CD4-positive, alpha-beta memory T cell (primary cell): ENCODE data around the gene BPGM. TPM values are rescaled to one million over a fixed set of nuclear protein-coding genes. Genes with fewer than 3 reads are reported as not detected.

Experiments
- CTCF ChIA-PET: fragments of 350-600 bp; sonication (Branson Sonifier 250); formaldehyde crosslinking; loops from one replicate; lab custom pipeline; 2021; ENCODE audit warnings: inconsistent platforms; ENCODE audit not compliant: partially characterized antibody; lab: Charles Lee
- POLR2A ChIA-PET: fragments of 350-600 bp; sonication (Branson Sonifier 250); formaldehyde crosslinking; loops from one replicate; lab custom pipeline; 2021; ENCODE audit not compliant: partially characterized antibody; lab: Charles Lee
- DNase-seq, 5 donors: peaks; one replicate each; pipeline versions ENCODE4 v3.0.0 to v3.0.0-alpha.2; 2020 to 2022; ENCODE audit warnings: mixed read lengths in 1 of 5
- H3K27ac ChIP-seq: one replicate; pipeline ENCODE4 v1.7.0; 2013; ENCODE audit warnings: low read depth, low read length
- H3K27me3 ChIP-seq: 2 replicates; pipeline ENCODE4 v1.7.0; 2013; ENCODE audit warnings: mild to moderate bottlenecking, low read length, moderate library complexity; ENCODE audit not compliant: insufficient read depth
- H3K36me3 ChIP-seq: 2 replicates; pipeline ENCODE4 v1.7.0; 2013; ENCODE audit warnings: mild to moderate bottlenecking, low read length, moderate library complexity; ENCODE audit not compliant: insufficient read depth
- H3K4me1 ChIP-seq: 2 replicates; pipeline ENCODE4 v1.7.0; 2013; ENCODE audit warnings: mild to moderate bottlenecking, low read length, moderate library complexity; ENCODE audit not compliant: insufficient read depth
- H3K4me3 ChIP-seq, 2 donors: one replicate each; pipeline ENCODE4 v1.7.0; 2013; ENCODE audit warnings: low read length in 2 of 2, mild to moderate bottlenecking in 1 of 2
- H3K9me3 ChIP-seq, 2 donors: one replicate each; pipeline ENCODE4 v1.7.0; 2013; ENCODE audit warnings: low read length in 2 of 2, control low read depth in 1 of 2; ENCODE audit not compliant: control insufficient read depth in 1 of 2
- H3K27ac Mint-ChIP-seq, 7 donors: one replicate each; pipeline ENCODE4 v1.8.0; 2020 to 2021; ENCODE audit warnings: mixed read lengths in 7 of 7, mild to moderate bottlenecking in 6 of 7, inconsistent platforms in 3 of 7, moderate library complexity in 3 of 7
- H3K27me3 Mint-ChIP-seq, 2 donors: one replicate each; pipeline ENCODE4 v1.8.0; 2020 to 2021; ENCODE audit warnings: mixed read lengths in 2 of 2
- H3K36me3 Mint-ChIP-seq, 2 donors: one replicate each; pipeline ENCODE4 v1.8.0; 2020 to 2021; ENCODE audit warnings: mixed read lengths in 2 of 2, inconsistent platforms in 1 of 2, mild to moderate bottlenecking in 1 of 2
- H3K4me1 Mint-ChIP-seq, 4 donors: one replicate each; pipeline ENCODE4 v1.8.0; 2020 to 2021; ENCODE audit warnings: mixed read lengths in 4 of 4, mild to moderate bottlenecking in 1 of 4
- H3K4me3 Mint-ChIP-seq, 8 donors: one replicate each; pipeline ENCODE4 v1.8.0; 2020 to 2021; ENCODE audit warnings: mixed read lengths in 8 of 8, mild to moderate bottlenecking in 7 of 8, moderate library complexity in 6 of 8, inconsistent platforms in 3 of 8
- H3K9me3 Mint-ChIP-seq, 8 donors: one replicate each; pipeline ENCODE4 v1.8.0; 2020 to 2021; ENCODE audit warnings: mixed read lengths in 8 of 8, mild to moderate bottlenecking in 5 of 8, inconsistent platforms in 3 of 8, moderate library complexity in 1 of 8
- intact Hi-C: fragments of 100-400 bp; cut with micrococcal nuclease; formaldehyde crosslinking; loops from one replicate; pipeline ENCODE4 v1.15.1; 2023
- polyA plus RNA-seq, 2 donors: library from polyadenylated mRNA; unstranded; fragments of 300-500 nt; fragmentation: Illumina TruSeq; gene quantifications; one replicate each; pipeline ENCODE4 v1.2.3, GENCODE V29; 2021
- total RNA-seq, 2 experiments: library from RNA; stranded (reverse); gene quantifications; one replicate each; pipeline ENCODE4 v1.2.3, GENCODE V29; 2021

Gene BPGM
- total and polyA plus RNA-seq, 4 experiments from 2014 or later, result 13.7 to 27.8 (median 18.4) TPM

GRCh38 chr7:134691546-134692343 lies 45.1 kb downstream of the BPGM start:
- Histone ChIP-seq H3K9me3 (no peaks in the 10 kb centered on the region), H3K27me3 (no peaks in the 10 kb centered on the region), H3K36me3 (no peaks in the 10 kb centered on the region), H3K4me1 (no peaks in the 10 kb centered on the region), H3K27ac (no peak overlapping the region), H3K4me3 (no peak overlapping the region)
- Mint-ChIP-seq H3K4me3 (no peak overlapping the region), H3K4me1 (no peaks in the 10 kb centered on the region), H3K27me3 (peaks cover 2 to 3% of the 10 kb centered on the region in 2 donors), H3K27ac (no peak overlapping the region), H3K36me3 (no peaks in the 10 kb centered on the region), H3K9me3 (no peaks in the 10 kb centered on the region)
- POLR2A ChIA-PET, result no interaction called here
- intact Hi-C loops, result no loop called here
- DNase-seq, result no peak
- CTCF ChIA-PET, result interaction anchor here (1.0 to 3.2 kb wide), 4 partner anchors 9 to 57 kb away, joined by 3 to 11 read pairs (median 4); no protein-coding TSS in a partner anchor

GRCh38 chr7:134692344-134692705 lies 45.7 kb downstream of the BPGM start:
- H3K4me3 ChIP-seq, result no peak overlapping the region
- no peaks in the 10 kb centered on the region for H3K4me1 ChIP-seq
- Mint-ChIP-seq H3K4me1 (no peaks in the 10 kb centered on the region), H3K27ac (no peak overlapping the region), H3K9me3 (no peaks in the 10 kb centered on the region), H3K36me3 (no peaks in the 10 kb centered on the region), H3K27me3 (peaks cover 2 to 3% of the 10 kb centered on the region in 2 donors), H3K4me3 (no peak overlapping the region)
- no peak overlapping the region for H3K27ac ChIP-seq
- ChIA-PET POLR2A (no interaction called here), CTCF (interaction anchor here (0.8 to 1.4 kb wide), 3 partner anchors 9 to 58 kb away, joined by 3 read pairs; no protein-coding TSS in a partner anchor)
- no peaks in the 10 kb centered on the region for H3K9me3 ChIP-seq
- no peaks in the 10 kb centered on the region for H3K27me3 ChIP-seq
- intact Hi-C loops, result no loop called here
- no peaks in the 10 kb centered on the region for H3K36me3 ChIP-seq
- DNase-seq, result no peak

GRCh38 chr7:134693256-134693655 lies 46.6 kb downstream of the BPGM start:
- H3K27ac ChIP-seq, result no peak overlapping the region

GRCh38 chr7:134694299-134694698 lies 47.6 kb downstream of the BPGM start:
- no peak for DNase-seq
- no peaks in the 10 kb centered on the region for H3K4me1 Mint-ChIP-seq
- intact Hi-C loops, result no loop called here
- H3K36me3 Mint-ChIP-seq, result no peaks in the 10 kb centered on the region
- Histone ChIP-seq H3K27me3 (no peaks in the 10 kb centered on the region), H3K36me3 (no peaks in the 10 kb centered on the region), H3K9me3 (no peaks in the 10 kb centered on the region), H3K27ac (no peak overlapping the region), H3K4me3 (no peak overlapping the region), H3K4me1 (no peaks in the 10 kb centered on the region)
- H3K27me3 Mint-ChIP-seq, result peaks cover 2% of the 10 kb centered on the region in 2 donors
- POLR2A ChIA-PET, result no interaction called here
- CTCF ChIA-PET, result interaction anchor here (1.6 kb wide), 1 partner anchor 60 kb away, joined by 7 read pairs; no protein-coding TSS in a partner anchor
- no peak overlapping the region for H3K4me3 Mint-ChIP-seq
- H3K9me3 Mint-ChIP-seq, result no peaks in the 10 kb centered on the region
- H3K27ac Mint-ChIP-seq, result no peak overlapping the region

More at GRCh38 chr7:134693256-134693655, 46.6 kb downstream of the BPGM start:
- Histone ChIP-seq H3K4me1 (no peaks in the 10 kb centered on the region), H3K4me3 (no peak overlapping the region), H3K27me3 (no peaks in the 10 kb centered on the region), H3K9me3 (no peaks in the 10 kb centered on the region), H3K36me3 (no peaks in the 10 kb centered on the region)
- ChIA-PET CTCF (interaction anchor here (0.8 to 1.4 kb wide), 3 partner anchors 8 to 59 kb away, joined by 3 to 4 read pairs (median 3); no protein-coding TSS in a partner anchor), POLR2A (no interaction called here)
- Mint-ChIP-seq H3K36me3 (no peaks in the 10 kb centered on the region), H3K9me3 (no peaks in the 10 kb centered on the region), H3K4me3 (no peak overlapping the region), H3K4me1 (no peaks in the 10 kb centered on the region), H3K27me3 (peaks cover 2% of the 10 kb centered on the region in 2 donors), H3K27ac (no peak overlapping the region)
- DNase-seq, result no peak
- intact Hi-C loops, result no loop called here

- Mint-ChIP-seq H3K27me3 (peaks cover 2% of the 10 kb centered on the region in 2 donors), H3K4me3 (no peak overlapping the region), H3K4me1 (no peaks in the 10 kb centered on the region), H3K36me3 (no peaks in the 10 kb centered on the region), H3K27ac (no peak overlapping the region), H3K9me3 (no peaks in the 10 kb centered on the region)
- intact Hi-C loops, result no loop called here
- H3K4me3 ChIP-seq, result no peak overlapping the region
- no peak for DNase-seq
- H3K4me1 ChIP-seq, result no peaks in the 10 kb centered on the region
- ChIA-PET POLR2A (interaction anchor here (1.4 kb wide), 1 partner anchor 48 kb away, joined by 3 read pairs; the partner anchor contains the start of gene BPGM), CTCF (interaction anchor here (1.6 kb wide), 1 partner anchor 61 kb away, joined by 7 read pairs; no protein-coding TSS in a partner anchor)
- H3K27me3 ChIP-seq, result no peaks in the 10 kb centered on the region
- H3K9me3 ChIP-seq, result no peaks in the 10 kb centered on the region
- H3K27ac ChIP-seq, result no peak overlapping the region
- no peaks in the 10 kb centered on the region for H3K36me3 ChIP-seq
Observed at GRCh38 chr7:134694767-134695166, 48.1 kb downstream of the BPGM start.

- DNase-seq, result no peak
- Mint-ChIP-seq H3K4me1 (no peaks in the 10 kb centered on the region), H3K36me3 (no peaks in the 10 kb centered on the region), H3K27ac (peak overlapping the region in 1 of 7 donors; percentile 42), H3K4me3 (no peak overlapping the region), H3K27me3 (peaks cover 0 to 2% of the 10 kb centered on the region in 2 donors), H3K9me3 (no peaks in the 10 kb centered on the region)
- Histone ChIP-seq H3K27me3 (no peaks in the 10 kb centered on the region), H3K36me3 (no peaks in the 10 kb centered on the region), H3K27ac (no peak overlapping the region), H3K4me1 (no peaks in the 10 kb centered on the region), H3K9me3 (no peaks in the 10 kb centered on the region), H3K4me3 (no peak overlapping the region)
- POLR2A ChIA-PET, result interaction anchor here (1.4 kb wide), 1 partner anchor 49 kb away, joined by 3 read pairs; the partner anchor contains the start of gene BPGM
- CTCF ChIA-PET, result interaction anchor here (1.3 to 1.7 kb wide), 3 partner anchors 48 to 61 kb away, joined by 4 to 7 read pairs (median 4); no protein-coding TSS in a partner anchor
- intact Hi-C loops, result no loop called here
Observed at GRCh38 chr7:134695321-134695860, 48.7 kb downstream of the BPGM start.

GRCh38 chr7:134696261-134696660 lies 49.6 kb downstream of the BPGM start:
- DNase-seq, result no peak
- Histone ChIP-seq H3K27me3 (no peaks in the 10 kb centered on the region), H3K9me3 (no peaks in the 10 kb centered on the region), H3K4me3 (no peak overlapping the region), H3K36me3 (no peaks in the 10 kb centered on the region), H3K4me1 (no peaks in the 10 kb centered on the region), H3K27ac (no peak overlapping the region)
- ChIA-PET CTCF (interaction anchor here (1.3 to 1.7 kb wide), 2 partner anchors 49 to 55 kb away, joined by 4 read pairs; no protein-coding TSS in a partner anchor), POLR2A (interaction anchor here (1.4 kb wide), 1 partner anchor 50 kb away, joined by 3 read pairs; the partner anchor contains the start of gene BPGM)
- Mint-ChIP-seq H3K27me3 (peaks cover 0 to 2% of the 10 kb centered on the region in 2 donors), H3K27ac (no peak overlapping the region), H3K4me3 (no peak overlapping the region), H3K36me3 (no peaks in the 10 kb centered on the region), H3K4me1 (no peaks in the 10 kb centered on the region), H3K9me3 (no peaks in the 10 kb centered on the region)
- intact Hi-C loops, result no loop called here
